ENCODE results near the gene BAZ2A.

Gene BAZ2A

GRCh38 chr12:56634837-56635791, 5.0 kb upstream of the BAZ2A start:
- peak; percentile 76 to 88 for DNase-seq

- DNase-seq = peak; percentile 22 to 49
These were observed 4.2 kb upstream of the BAZ2A start for GRCh38 chr12:56634242-56634836.

GRCh38 chr12:56633468-56634241, 3.5 kb upstream of the BAZ2A start:
- DNase-seq = peak in 1 of 2 experiments; percentile 40

GRCh38 chr12:56632701-56633467, 2.8 kb upstream of the BAZ2A start:
- DNase-seq = peak; percentile 45 to 49

- peak; percentile 21 to 65 for DNase-seq
These were observed 1.9 kb upstream of the BAZ2A start for GRCh38 chr12:56631790-56632700.

GRCh38 chr12:56629459-56630179, 507 bp downstream of the BAZ2A start:
- peak in 1 of 2 experiments; percentile 31 for DNase-seq

GRCh38 chr12:56628671-56629458, 1.3 kb downstream of the BAZ2A start:
- DNase-seq = peak; percentile 6 to 36

- no peak for DNase-seq
These were observed 3.4 kb downstream of the BAZ2A start for GRCh38 chr12:56626701-56627100.

- DNase-seq = no peak
These were observed 7.6 kb downstream of the BAZ2A start for GRCh38 chr12:56622535-56622934.

- no peak for DNase-seq
These were observed 13.2 kb downstream of the BAZ2A start for GRCh38 chr12:56616925-56617324.

GRCh38 chr12:56616244-56616643, 13.9 kb downstream of the BAZ2A start:
- DNase-seq = no peak

GRCh38 chr12:56614627-56615026, 15.5 kb downstream of the BAZ2A start:
- DNase-seq = no peak

GRCh38 chr12:56604355-56604754, 25.8 kb downstream of the BAZ2A start:
- no peak for DNase-seq

- no peak for DNase-seq
These were observed 27.9 kb downstream of the BAZ2A start for GRCh38 chr12:56602239-56602638.

- DNase-seq = peak in 1 of 2 experiments; percentile 7
These were observed 28.6 kb downstream of the BAZ2A start for GRCh38 chr12:56601503-56601902.

- no peak for DNase-seq
These were observed 29.4 kb downstream of the BAZ2A start for GRCh38 chr12:56600753-56601152.

GRCh38 chr12:56599797-56600196, 30.3 kb downstream of the BAZ2A start:
- no peak for DNase-seq

GRCh38 chr12:56599041-56599440, 31.1 kb downstream of the BAZ2A start:
- no peak for DNase-seq

GRCh38 chr12:56596815-56597214, 33.3 kb downstream of the BAZ2A start:
- DNase-seq = no peak

Data from NCI-H524 (cell line).